ENCODE measurements around the gene RELN. TPM values are rescaled to one million over a fixed set of nuclear protein-coding genes. Genes with fewer than 3 reads are reported as not detected.

The RELN gene
- total and polyA plus RNA-seq, 2 of the 13 experiments (the other 11 are each of a cell fraction or from before 2014, with no cell fraction given): 315 to 332 TPM

DNA sequence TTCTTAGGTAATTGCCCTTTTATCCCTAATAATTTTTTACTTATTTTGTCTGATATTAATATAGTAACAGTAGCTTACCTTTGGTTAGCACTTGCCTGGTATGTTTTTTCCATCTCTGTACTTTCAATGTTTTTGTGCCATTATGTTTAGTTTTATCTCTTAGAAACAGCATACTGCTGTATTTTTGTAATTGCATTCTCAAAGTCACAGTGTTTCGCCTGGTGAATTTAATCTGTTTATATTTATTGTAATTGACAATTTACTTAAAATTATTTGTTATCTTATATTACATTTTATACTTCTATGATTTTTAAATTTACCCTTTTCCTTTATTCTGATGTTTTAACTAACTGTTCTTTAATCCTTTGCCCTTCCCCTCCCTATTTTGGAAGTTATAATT, 166.4 kb downstream of the RELN start:
- 82% methylated on average over 1 of the region's 1 CpG for WGBS (ENCODE audit: low lambda C conversion rate)
- in situ Hi-C loops (cut with HindIII; ENCODE audit: extremely low pct_ligation_motif_present, low pct_unique_long_range_greater_than_20kb): no loop called here

More for the DNA sequence above, 166.4 kb downstream of the RELN start:
- H2AFZ ChIP-seq (ENCODE audit: low read length): no peak overlapping the region
- H3K27ac ChIP-seq (ENCODE audit: extremely low read length, insufficient read depth, low read length): no peak overlapping the region
- TF ChIP-seq ZNF18 (CRISPR knock-in tag; IDR thresholded peaks at IDR 0.05; ENCODE audit: insufficient replicate concordance) (no peak), SMARCC2 (IDR thresholded peaks at IDR 0.05) (no peak), RBFOX2 (IDR thresholded peaks at IDR 0.05; ENCODE audit: low read depth, low read length) (no peak), ZNF549 (CRISPR knock-in tag; IDR thresholded peaks at IDR 0.05) (no peak), ZNF142 (CRISPR knock-in tag; IDR thresholded peaks at IDR 0.05) (no peak), ZNF740 (CRISPR knock-in tag; IDR thresholded peaks at IDR 0.05) (no peak), FOSL1 (CRISPR knock-in tag; IDR thresholded peaks at IDR 0.05; ENCODE audit: borderline replicate concordance) (no peak), ZNF790 (CRISPR knock-in tag; IDR thresholded peaks at IDR 0.05; ENCODE audit: borderline replicate concordance) (no peak)
- TF ChIP-seq, protein P1, sequence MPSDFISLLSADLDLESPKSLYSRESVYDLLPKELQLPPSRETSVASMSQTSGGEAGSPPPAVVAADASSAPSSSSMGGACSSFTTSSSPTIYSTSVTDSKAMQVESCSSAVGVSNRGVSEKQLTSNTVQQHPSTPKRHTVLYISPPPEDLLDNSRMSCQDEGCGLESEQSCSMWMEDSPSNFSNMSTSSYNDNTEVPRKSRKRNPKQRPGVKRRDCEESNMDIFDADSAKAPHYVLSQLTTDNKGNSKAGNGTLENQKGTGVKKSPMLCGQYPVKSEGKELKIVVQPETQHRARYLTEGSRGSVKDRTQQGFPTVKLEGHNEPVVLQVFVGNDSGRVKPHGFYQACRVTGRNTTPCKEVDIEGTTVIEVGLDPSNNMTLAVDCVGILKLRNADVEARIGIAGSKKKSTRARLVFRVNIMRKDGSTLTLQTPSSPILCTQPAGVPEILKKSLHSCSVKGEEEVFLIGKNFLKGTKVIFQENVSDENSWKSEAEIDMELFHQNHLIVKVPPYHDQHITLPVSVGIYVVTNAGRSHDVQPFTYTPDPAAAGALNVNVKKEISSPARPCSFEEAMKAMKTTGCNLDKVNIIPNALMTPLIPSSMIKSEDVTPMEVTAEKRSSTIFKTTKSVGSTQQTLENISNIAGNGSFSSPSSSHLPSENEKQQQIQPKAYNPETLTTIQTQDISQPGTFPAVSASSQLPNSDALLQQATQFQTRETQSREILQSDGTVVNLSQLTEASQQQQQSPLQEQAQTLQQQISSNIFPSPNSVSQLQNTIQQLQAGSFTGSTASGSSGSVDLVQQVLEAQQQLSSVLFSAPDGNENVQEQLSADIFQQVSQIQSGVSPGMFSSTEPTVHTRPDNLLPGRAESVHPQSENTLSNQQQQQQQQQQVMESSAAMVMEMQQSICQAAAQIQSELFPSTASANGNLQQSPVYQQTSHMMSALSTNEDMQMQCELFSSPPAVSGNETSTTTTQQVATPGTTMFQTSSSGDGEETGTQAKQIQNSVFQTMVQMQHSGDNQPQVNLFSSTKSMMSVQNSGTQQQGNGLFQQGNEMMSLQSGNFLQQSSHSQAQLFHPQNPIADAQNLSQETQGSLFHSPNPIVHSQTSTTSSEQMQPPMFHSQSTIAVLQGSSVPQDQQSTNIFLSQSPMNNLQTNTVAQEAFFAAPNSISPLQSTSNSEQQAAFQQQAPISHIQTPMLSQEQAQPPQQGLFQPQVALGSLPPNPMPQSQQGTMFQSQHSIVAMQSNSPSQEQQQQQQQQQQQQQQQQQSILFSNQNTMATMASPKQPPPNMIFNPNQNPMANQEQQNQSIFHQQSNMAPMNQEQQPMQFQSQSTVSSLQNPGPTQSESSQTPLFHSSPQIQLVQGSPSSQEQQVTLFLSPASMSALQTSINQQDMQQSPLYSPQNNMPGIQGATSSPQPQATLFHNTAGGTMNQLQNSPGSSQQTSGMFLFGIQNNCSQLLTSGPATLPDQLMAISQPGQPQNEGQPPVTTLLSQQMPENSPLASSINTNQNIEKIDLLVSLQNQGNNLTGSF (CRISPR knock-in tag; IDR thresholded peaks at IDR 0.05): no peak
- no TSS peak for BruUV-seq (replicated peaks)
- no peaks in the 10 kb centered on the region for H3K9me3 ChIP-seq (ENCODE audit: low read length)
- ChIA-PET CTCF (ENCODE audit: low intra/inter-chr PET ratio, low total read pairs) (no interaction called here), POLR2A (no interaction called here)
- no peaks in the 10 kb centered on the region for H3K4me1 ChIP-seq (ENCODE audit: insufficient read depth, low read length)
- ATAC-seq (no peak), FAIRE-seq (no peak), DNase-seq (ENCODE audit: low spot score) (no peak)
- peaks cover 0 to 3% of the 10 kb centered on the region in 2 experiments; a peak in 2 of 5 replicates for H3K36me3 ChIP-seq (replicated peaks in 1 of 2; ENCODE audit: control insufficient read depth in 1 of 2, insufficient read depth in 2 of 2, low read length in 2 of 2)
- no peaks in the 10 kb centered on the region for H3K79me2 ChIP-seq (ENCODE audit: insufficient read depth, low read length)
- intact Hi-C loops (cut with micrococcal nuclease; ENCODE audit: unreplicated experiment): no loop called here
- no peak overlapping the region for H3K4me2 ChIP-seq (ENCODE audit: low read depth, low read length)
- H4K20me1 ChIP-seq (ENCODE audit: insufficient read depth, low read length): no peaks in the 10 kb centered on the region
- H3K4me3 ChIP-seq (replicated peaks in 1 of 3; ENCODE audit: insufficient read depth in 1 of 3, low read depth in 2 of 3, low read length in 3 of 3): no peak overlapping the region
- no peak overlapping the region for H3K9ac ChIP-seq (ENCODE audit: insufficient read depth, low read depth, low read length)
- H3K27me3 ChIP-seq (ENCODE audit: control insufficient read depth in 1 of 2, insufficient read depth in 2 of 2, low read length in 2 of 2): no peaks in the 10 kb centered on the region
